Fibroblast of mammary gland (primary cell): ENCODE data around the gene ATXN7.

Source experiments
- DNase-seq: peaks from one replicate; pipeline ENCODE4 v3.0.0-alpha.2; 2010; ENCODE audit warnings: low read depth
- H3K4me3 ChIP-seq: 2 replicates; pipeline ENCODE4 v1.5.1; 2011; ENCODE audit warnings: low read depth, mild to moderate bottlenecking, low read length, moderate library complexity; ENCODE audit not compliant: control insufficient read depth
- CTCF ChIP-seq: conservative IDR thresholded peaks from 2 replicates; pipeline ENCODE4 v1.5.1; 2011; ENCODE audit warnings: low read depth, low read length, inconsistent platforms; ENCODE audit not compliant: control insufficient read depth, insufficient read depth

ATXN7 gene

GRCh38 chr3:63877737-63878393 lies 14.2 kb downstream of the ATXN7 start:
- TF ChIP-seq CTCF, result no peak
- DNase-seq, result no peak
- no peak overlapping the region for H3K4me3 ChIP-seq

GRCh38 chr3:63878394-63879060 lies 14.9 kb downstream of the ATXN7 start:
- DNase-seq, result no peak
- H3K4me3 ChIP-seq, result no peak overlapping the region
- TF ChIP-seq CTCF, result no peak

- no peak overlapping the region for H3K4me3 ChIP-seq
- no peak for TF ChIP-seq CTCF
- DNase-seq, result no peak
These were observed 17.0 kb downstream of the ATXN7 start for GRCh38 chr3:63880653-63881052.

GRCh38 chr3:63886858-63887257 lies 23.2 kb downstream of the ATXN7 start:
- DNase-seq, result no peak
- no peak for TF ChIP-seq CTCF
- H3K4me3 ChIP-seq, result no peak overlapping the region

GRCh38 chr3:63891518-63891917 lies 27.9 kb downstream of the ATXN7 start:
- no peak for TF ChIP-seq CTCF
- no peak for DNase-seq
- H3K4me3 ChIP-seq, result no peak overlapping the region

GRCh38 chr3:63892773-63893352 lies 29.2 kb downstream of the ATXN7 start:
- H3K4me3 ChIP-seq, result no peak overlapping the region
- DNase-seq, result no peak
- no peak for TF ChIP-seq CTCF
